RWPE2 (cell line): Measurements from ENCODE around the gene LRRC23.
"Not testable (repeated sequence)": the region's sequence is repeated elsewhere in the genome, so short reads cannot be mapped to it uniquely, and the experiment has no call there.

ENCODE experiments used
- ATAC-seq: fragments of 200-7000 bp; cut with Tn5 transposase; 3 replicates; pipeline ENCODE4 v1.9.1; 2021; ENCODE audit warnings: low read depth
- DNase-seq: peaks from one replicate; pipeline ENCODE4 v3.0.0-alpha.2; 2020; ENCODE audit warnings: low spot score
- H3K27ac ChIP-seq: fragments of 450-650 bp; 2 replicates; pipeline ENCODE4 v1.5.1; 2017; ENCODE audit warnings: mild to moderate bottlenecking; ENCODE audit not compliant: poor library complexity, severe bottlenecking
- H3K27me3 ChIP-seq: fragments of 250-450 bp; sonication (Bioruptor Pico); 2 replicates; pipeline ENCODE4 v1.5.1; 2021; ENCODE audit warnings: mild to moderate bottlenecking, moderate library complexity; ENCODE audit not compliant: insufficient read depth, poor library complexity, severe bottlenecking
- H3K36me3 ChIP-seq: fragments of 250-450 bp; sonication (Bioruptor Pico); 2 replicates; pipeline ENCODE4 v1.5.1; 2020; ENCODE audit warnings: low read depth, mild to moderate bottlenecking, moderate library complexity
- H3K4me1 ChIP-seq: fragments of 250-450 bp; sonication (Bioruptor Pico); 2 replicates; pipeline ENCODE4 v1.5.1; 2021; ENCODE audit warnings: mild to moderate bottlenecking, moderate library complexity; ENCODE audit not compliant: insufficient read depth, poor library complexity, severe bottlenecking
- H3K4me3 ChIP-seq: fragments of 250-450 bp; sonication (Bioruptor Pico); 2 replicates; pipeline ENCODE4 v1.5.1; 2021; ENCODE audit warnings: mild to moderate bottlenecking, moderate library complexity; ENCODE audit not compliant: severe bottlenecking
- H3K9me3 ChIP-seq: fragments of 250-450 bp; sonication (Bioruptor Pico); 2 replicates; pipeline ENCODE4 v1.5.1; 2021; ENCODE audit warnings: mild to moderate bottlenecking, moderate library complexity; ENCODE audit not compliant: severe bottlenecking
- TF ChIP-seq, protein P1 (sequence below): fragments of 450-650 bp; IDR thresholded peaks from one replicate; pipeline ENCODE4 v1.5.1; 2017; ENCODE audit warnings: mild to moderate bottlenecking, moderate library complexity; ENCODE audit not compliant: poor library complexity, severe bottlenecking

Gene LRRC23

GRCh38 chr12:6871052-6871957 is 33.3 kb upstream of the LRRC23 start:
- H3K9me3 ChIP-seq, result no peaks in the 10 kb centered on the region
- H3K27ac ChIP-seq, result peak overlapping the region; percentile 88
- ATAC-seq (peak; percentile 63), DNase-seq (peak; percentile 81)
- H3K27me3 ChIP-seq, result no peaks in the 10 kb centered on the region
- peak overlapping the region; percentile 49 for H3K4me3 ChIP-seq
- H3K36me3 ChIP-seq, result peaks cover 31% of the 10 kb centered on the region
- TF ChIP-seq, protein P1, sequence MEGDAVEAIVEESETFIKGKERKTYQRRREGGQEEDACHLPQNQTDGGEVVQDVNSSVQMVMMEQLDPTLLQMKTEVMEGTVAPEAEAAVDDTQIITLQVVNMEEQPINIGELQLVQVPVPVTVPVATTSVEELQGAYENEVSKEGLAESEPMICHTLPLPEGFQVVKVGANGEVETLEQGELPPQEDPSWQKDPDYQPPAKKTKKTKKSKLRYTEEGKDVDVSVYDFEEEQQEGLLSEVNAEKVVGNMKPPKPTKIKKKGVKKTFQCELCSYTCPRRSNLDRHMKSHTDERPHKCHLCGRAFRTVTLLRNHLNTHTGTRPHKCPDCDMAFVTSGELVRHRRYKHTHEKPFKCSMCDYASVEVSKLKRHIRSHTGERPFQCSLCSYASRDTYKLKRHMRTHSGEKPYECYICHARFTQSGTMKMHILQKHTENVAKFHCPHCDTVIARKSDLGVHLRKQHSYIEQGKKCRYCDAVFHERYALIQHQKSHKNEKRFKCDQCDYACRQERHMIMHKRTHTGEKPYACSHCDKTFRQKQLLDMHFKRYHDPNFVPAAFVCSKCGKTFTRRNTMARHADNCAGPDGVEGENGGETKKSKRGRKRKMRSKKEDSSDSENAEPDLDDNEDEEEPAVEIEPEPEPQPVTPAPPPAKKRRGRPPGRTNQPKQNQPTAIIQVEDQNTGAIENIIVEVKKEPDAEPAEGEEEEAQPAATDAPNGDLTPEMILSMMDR, result no peak
- H3K4me1 ChIP-seq, result peaks cover 6% of the 10 kb centered on the region

DNA sequence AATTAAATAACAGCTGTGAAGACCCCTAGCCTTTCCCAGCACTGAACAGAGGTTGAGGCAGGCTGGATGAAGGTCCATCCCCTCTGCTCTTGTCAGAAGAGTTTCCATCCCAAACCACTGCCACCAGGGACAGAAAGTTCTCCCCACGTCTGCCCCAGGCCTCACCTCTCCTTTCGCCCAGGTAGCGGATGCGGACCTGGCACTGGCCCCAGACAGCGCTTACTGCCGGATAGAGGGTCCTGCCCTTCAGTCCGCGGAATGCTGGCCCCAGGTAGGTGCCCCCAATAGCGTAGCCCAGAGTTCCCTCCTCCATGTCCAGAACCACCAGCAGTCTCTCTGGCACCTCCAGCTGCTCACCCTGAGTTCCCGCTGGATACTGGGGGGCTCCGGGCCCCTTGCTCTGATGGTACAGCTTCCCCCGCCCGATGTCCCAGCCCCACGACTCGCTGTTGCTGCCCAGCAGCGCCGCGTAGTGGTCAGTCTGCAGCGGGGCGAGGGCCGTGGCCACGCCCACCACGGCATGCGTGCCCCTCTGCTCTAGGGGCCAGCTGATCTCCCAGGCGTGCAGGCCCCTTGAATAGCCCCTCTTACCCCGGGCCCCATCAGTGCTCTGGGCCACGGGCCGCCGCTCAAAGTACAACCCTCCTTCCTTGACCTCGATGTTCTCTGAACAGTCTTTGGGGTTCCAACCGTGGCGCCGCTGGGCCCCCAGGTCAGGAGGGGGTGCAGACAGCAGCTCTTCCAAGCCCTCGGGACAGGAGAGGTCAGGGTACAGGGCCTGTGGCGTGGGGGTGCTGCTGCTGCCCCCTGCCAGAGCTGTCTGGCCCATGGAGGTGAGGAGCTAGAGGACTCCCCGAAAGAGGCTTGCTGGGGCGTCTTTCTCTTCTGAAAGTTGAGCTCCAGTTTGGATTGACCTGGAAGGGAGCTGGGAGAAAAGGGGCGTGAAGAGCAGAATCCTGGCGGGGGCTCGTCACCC is 32.3 kb upstream of the LRRC23 start:
- Histone ChIP-seq H3K4me3 (peak overlapping the region; percentile 49), H3K4me1 (peaks cover 6% of the 10 kb centered on the region), H3K27me3 (no peaks in the 10 kb centered on the region), H3K27ac (peak overlapping the region; percentile 88), H3K9me3 (no peaks in the 10 kb centered on the region), H3K36me3 (peaks cover 31% of the 10 kb centered on the region)
- ATAC-seq (peak; percentile 25), DNase-seq (peak; percentile 80)
- TF ChIP-seq, protein P1, result peak; percentile 98

GRCh38 chr12:6873094-6874014 is 31.3 kb upstream of the LRRC23 start, which contains the start of gene SPSB2:
Gene SPSB2, minus strand, starts transcription at chr12:6873303. Its CDS starts 402 bp downstream, at chr12:6872901.
- TF ChIP-seq, protein P1, result no peak

GRCh38 chr12:6874015-6874368 is 30.6 kb upstream of the LRRC23 start:
- not testable (repeated sequence) for H3K4me1 ChIP-seq, H3K9me3 ChIP-seq, ATAC-seq, H3K27me3 ChIP-seq, DNase-seq
- H3K27ac ChIP-seq, result peak overlapping the region; percentile 88
- H3K36me3 ChIP-seq, result peaks cover 21% of the 10 kb centered on the region
- peak overlapping the region; percentile 49 for H3K4me3 ChIP-seq

More at GRCh38 chr12:6873094-6874014, 31.3 kb upstream of the LRRC23 start, which contains the start of gene SPSB2:
- no peaks in the 10 kb centered on the region for H3K9me3 ChIP-seq
- peaks cover 6% of the 10 kb centered on the region for H3K4me1 ChIP-seq
- H3K4me3 ChIP-seq, result peak within 1 kb of the TSS; percentile 49
- DNase-seq, result peak; percentile 95
- no peaks in the 10 kb centered on the region for H3K27me3 ChIP-seq
- H3K27ac ChIP-seq, result peak within 1 kb of the TSS; percentile 88
- peak; percentile 72 for ATAC-seq
- H3K36me3 ChIP-seq, result peaks cover 28% of the 10 kb centered on the region

GRCh38 chr12:6879824-6880223 is 24.8 kb upstream of the LRRC23 start:
- not testable (repeated sequence) for H3K27ac ChIP-seq, DNase-seq, H3K9me3 ChIP-seq, ATAC-seq, H3K36me3 ChIP-seq, H3K27me3 ChIP-seq, H3K4me3 ChIP-seq, H3K4me1 ChIP-seq
